Limb (tissue), 2 donors: ENCODE results near the gene NSG2.

Source experiments
- DNase-seq, 2 donors: peaks; one replicate each; pipeline ENCODE4 v3.0.0-alpha.2; 2016; ENCODE audit errors: extremely low spot score in 2 of 2

NSG2 gene

DNA sequence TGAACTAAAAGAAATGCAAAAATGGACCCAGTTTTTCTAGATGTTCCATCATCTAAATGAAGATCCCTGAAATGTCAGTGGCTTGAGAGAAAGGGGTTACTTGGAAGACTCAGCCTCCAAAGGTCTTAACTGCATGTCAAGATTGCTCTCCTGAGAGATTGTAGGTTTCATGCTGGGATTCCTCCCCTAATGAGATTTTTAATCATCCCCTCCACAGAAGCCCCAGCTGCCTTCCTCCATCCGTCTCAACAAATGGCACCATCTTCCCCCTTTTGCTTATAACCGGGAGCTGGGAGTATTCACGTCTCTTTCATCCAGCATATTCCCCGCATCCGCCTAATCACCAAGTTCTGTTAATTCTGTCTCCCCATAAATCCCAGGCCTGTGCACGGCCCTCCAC lies 104.5 kb downstream of the NSG2 start:
- no peak for DNase-seq

DNA sequence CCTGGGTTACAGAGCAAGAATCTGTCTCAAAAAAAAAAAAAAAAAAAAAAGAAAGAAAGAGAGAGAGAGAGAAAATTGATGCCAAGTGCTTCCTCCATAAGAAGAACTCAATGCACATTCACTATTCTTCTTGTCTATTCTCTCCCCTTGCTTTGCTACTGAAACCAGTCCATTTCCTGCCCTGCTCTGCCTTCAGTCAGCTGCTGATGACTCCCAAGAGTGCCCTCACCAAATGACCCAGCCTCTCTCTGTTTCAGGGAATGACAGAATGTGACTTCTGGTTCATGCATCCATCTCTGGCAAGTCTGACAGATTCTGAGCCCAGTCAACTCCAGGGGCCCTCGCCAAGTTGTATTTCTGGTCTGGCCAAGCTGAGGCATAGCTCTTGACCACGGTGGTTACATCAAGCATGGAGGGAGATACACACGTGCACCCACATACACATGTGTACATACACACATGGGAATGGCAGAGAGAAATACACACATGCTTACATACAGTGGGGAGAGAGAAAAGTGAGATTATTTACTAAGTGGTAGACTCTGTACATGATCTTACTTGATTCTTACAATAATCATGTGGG lies 106.2 kb downstream of the NSG2 start:
- DNase-seq: no peak

DNA sequence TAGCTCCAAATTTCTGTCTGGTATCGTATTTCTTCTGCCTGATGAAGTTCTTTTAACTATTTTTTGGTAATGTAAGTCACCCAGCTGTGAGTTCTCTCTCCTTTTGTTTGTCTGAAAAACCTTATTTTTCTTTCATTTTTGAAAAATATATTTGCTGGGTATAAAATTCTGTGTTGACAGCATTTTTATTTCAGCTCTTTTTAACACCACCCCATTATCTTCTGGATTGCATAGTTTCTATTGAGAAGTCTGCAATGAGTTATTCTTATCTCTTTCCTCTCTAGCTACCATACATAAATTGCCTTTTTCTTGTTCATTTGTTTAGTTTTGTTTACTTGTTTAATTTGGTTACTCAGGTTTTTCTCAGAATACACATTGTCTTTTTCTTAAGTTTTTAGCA lies 109.1 kb downstream of the NSG2 start:
- DNase-seq: no peak

DNA sequence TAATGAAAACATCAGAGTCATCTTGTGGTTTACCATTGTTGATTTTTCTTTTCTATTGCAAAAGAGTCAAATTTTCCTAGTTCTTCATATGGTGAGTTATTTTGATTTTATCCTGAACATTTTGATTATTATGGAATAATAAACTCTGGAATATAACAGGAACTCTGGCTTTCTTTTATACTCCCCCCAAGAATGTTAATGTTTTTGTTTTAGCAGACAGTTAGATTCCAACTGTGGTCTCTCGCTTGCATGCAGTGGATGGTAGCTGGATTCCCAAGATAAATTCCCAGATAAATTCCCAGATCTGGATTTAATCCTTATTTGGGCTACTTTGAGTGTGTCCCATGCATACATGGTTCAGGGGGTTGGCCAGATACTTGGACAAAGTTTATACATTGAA lies 109.8 kb downstream of the NSG2 start:
- no peak for DNase-seq

DNA sequence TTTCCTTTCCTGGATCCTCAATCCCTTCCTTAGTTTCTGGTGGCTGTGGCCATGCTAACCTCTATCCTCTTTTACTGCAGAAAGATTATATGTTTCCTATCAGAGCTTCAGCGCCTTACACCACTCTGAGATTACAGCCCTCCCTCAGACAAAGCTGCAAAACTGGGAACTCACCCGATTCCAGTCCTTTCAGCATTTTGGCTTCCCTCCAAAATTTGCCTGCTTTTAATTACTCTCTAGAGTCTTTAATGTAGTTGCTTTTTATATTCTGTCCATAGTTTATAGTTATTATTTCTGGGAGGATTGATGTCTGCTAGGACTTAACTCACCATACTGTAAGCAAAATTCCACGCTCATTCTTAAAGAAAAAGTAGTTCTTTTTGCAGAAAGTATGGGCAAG lies 110.2 kb downstream of the NSG2 start:
- DNase-seq: no peak

DNA sequence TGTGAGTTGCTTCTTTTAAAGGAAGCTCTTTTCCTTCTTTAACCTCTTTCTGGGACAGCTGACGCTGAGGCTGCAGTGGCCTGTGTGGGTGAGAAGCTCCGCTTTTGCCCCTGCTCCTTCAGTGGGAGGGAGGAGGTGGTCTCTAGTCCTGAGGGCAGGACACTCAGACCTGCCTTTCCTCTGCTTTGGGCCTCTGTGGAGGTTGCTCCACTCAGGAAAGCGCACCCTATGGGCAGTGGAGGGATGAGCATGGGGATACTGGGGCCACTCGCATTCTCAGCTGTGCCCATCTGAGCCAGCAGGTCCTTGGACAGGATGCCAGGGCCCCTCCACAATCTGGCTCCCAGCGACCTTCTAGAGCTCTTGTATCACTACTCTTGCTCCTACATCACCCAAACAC lies 111.5 kb downstream of the NSG2 start:
- DNase-seq: no peak
